Endothelial cell of umbilical vein (primary cell): ENCODE measurements around the gene WDR86. TPM values are rescaled to one million over a fixed set of nuclear protein-coding genes. Genes with fewer than 3 reads are reported as not detected.

Source experiments
- BruUV-seq: library from RNA; stranded (reverse); fragments of 400-500 nt; replicated peaks from 2 replicates; lab custom pipeline; 2021; lab: Mats Ljungman, UMichigan
- CTCF ChIA-PET: fragments of 300-600, 350-600 bp; sonication (Branson Sonifier 250); formaldehyde crosslinking; loops from one replicate; lab custom pipeline; 2021; ENCODE audit warnings: antibody characterized with exemption, inconsistent platforms; lab: Charles Lee
- POLR2A ChIA-PET: fragments of 300-600, 350-600 bp; sonication (Branson Sonifier 250); formaldehyde crosslinking; loops from one replicate; lab custom pipeline; 2021; ENCODE audit warnings: antibody characterized with exemption, inconsistent platforms; lab: Charles Lee
- DNase-seq: peaks from one replicate; pipeline ENCODE4 v3.0.0-alpha.2; 2011; ENCODE audit warnings: low read depth, low spot score
- FAIRE-seq: peaks from 2 replicates; lab custom pipeline; 2011; peaks lifted over from hg19 to GRCh38; lab: Jason Lieb, UNC
- H2AFZ ChIP-seq: 2 replicates; pipeline ENCODE4 v1.6.0; 2012; ENCODE audit warnings: low read depth, low read length, control low read depth, inconsistent platforms
- H3K27ac ChIP-seq: 2 replicates; pipeline ENCODE4 v1.5.1; 2011; ENCODE audit warnings: low read depth, mild to moderate bottlenecking, control low read depth, low read length, moderate library complexity; ENCODE audit not compliant: insufficient read depth
- H3K27me3 ChIP-seq, 2 experiments: 2 replicates each; pipeline versions ENCODE4 v1.6.0 to v1.6.1; 2011; ENCODE audit warnings: low read length in 2 of 2, mixed read lengths in 1 of 2; ENCODE audit not compliant: control insufficient read depth in 2 of 2, insufficient read depth in 2 of 2
- H3K36me3 ChIP-seq, 2 experiments: 2 replicates in 1 of 2; 3 replicates in 1 of 2; pipeline ENCODE4 v1.5.1; 2011; ENCODE audit warnings: low read length in 2 of 2, mild to moderate bottlenecking in 1 of 2, moderate library complexity in 1 of 2; ENCODE audit not compliant: control insufficient read depth in 2 of 2, insufficient read depth in 2 of 2; ENCODE audit errors: extremely low read depth in 1 of 2
- H3K4me1 ChIP-seq: 3 replicates; pipeline ENCODE4 v1.5.1; 2011; ENCODE audit warnings: mild to moderate bottlenecking, low read length; ENCODE audit not compliant: control insufficient read depth, insufficient read depth; ENCODE audit errors: extremely low read depth
- H3K4me2 ChIP-seq: 2 replicates; pipeline ENCODE4 v1.6.1; 2011; ENCODE audit warnings: low read length, control low read depth, mixed read lengths; ENCODE audit not compliant: insufficient read depth
- H3K4me3 ChIP-seq, 3 experiments: fragments of 200-600 bp in 1 of 3; sonication (generic), shearing (Covaris generic) in 1 of 3; replicated peaks in 1 of 3; 2 replicates each; pipeline ENCODE4 v1.5.1; 2011 to 2016; ENCODE audit warnings: control low read depth in 3 of 3, low read length in 3 of 3, mild to moderate bottlenecking in 2 of 3, inconsistent platforms in 1 of 3, low read depth in 1 of 3, moderate library complexity in 1 of 3; ENCODE audit not compliant: insufficient read depth in 1 of 3
- H3K79me2 ChIP-seq: 2 replicates; pipeline ENCODE4 v1.6.0; 2012; ENCODE audit warnings: low read length, inconsistent platforms; ENCODE audit not compliant: control insufficient read depth, insufficient read depth
- H3K9ac ChIP-seq: replicated peaks from 2 replicates; pipeline ENCODE3; 2011; ENCODE audit warnings: low read length, control low read depth; ENCODE audit not compliant: insufficient read depth; ENCODE audit errors: extremely low read depth
- H3K9me1 ChIP-seq: replicated peaks from 3 replicates; pipeline ENCODE4 v1.6.0; 2011; ENCODE audit warnings: mild to moderate bottlenecking, low read length; ENCODE audit not compliant: control insufficient read depth, insufficient read depth; ENCODE audit errors: extremely low read depth
- H3K9me3 ChIP-seq: replicated peaks from 2 replicates; pipeline ENCODE4 v1.5.1; 2012; ENCODE audit warnings: low read length, inconsistent platforms; ENCODE audit not compliant: control insufficient read depth, insufficient read depth
- H4K20me1 ChIP-seq: replicated peaks from 2 replicates; pipeline ENCODE3; 2011; ENCODE audit warnings: mild to moderate bottlenecking, low read length; ENCODE audit not compliant: control insufficient read depth, insufficient read depth; ENCODE audit errors: extremely low read depth
- EZH2 ChIP-seq: IDR thresholded peaks from 2 replicates; pipeline ENCODE4 v1.6.1; 2012; ENCODE audit warnings: borderline replicate concordance, low read depth, mild to moderate bottlenecking, moderate library complexity, low read length, inconsistent platforms; ENCODE audit not compliant: severe bottlenecking
- FOS ChIP-seq: IDR thresholded peaks from 2 replicates; pipeline ENCODE4 v1.6.1; 2011; ENCODE audit warnings: mild to moderate bottlenecking, low read length, moderate library complexity, borderline replicate concordance; ENCODE audit not compliant: insufficient read depth
- GATA2 ChIP-seq: IDR thresholded peaks from 2 replicates; pipeline ENCODE4 v1.7.0; 2011; ENCODE audit warnings: low read depth, mild to moderate bottlenecking, moderate library complexity, mixed read lengths, low read length; ENCODE audit not compliant: insufficient read length, insufficient read depth
- JUN ChIP-seq: IDR thresholded peaks from 2 replicates; pipeline ENCODE4 v1.6.1; 2011; ENCODE audit warnings: borderline replicate concordance, low read depth; ENCODE audit not compliant: insufficient read length, insufficient read depth
- MYC ChIP-seq: IDR thresholded peaks from one replicate; pipeline ENCODE4 v1.6.1; 2011; ENCODE audit warnings: mild to moderate bottlenecking, low read depth, low read length
- POLR2A ChIP-seq: IDR thresholded peaks from 2 replicates; pipeline ENCODE4 v1.6.1; 2012; ENCODE audit warnings: low read depth, mild to moderate bottlenecking, control low read depth, low read length
- POLR2AphosphoS5 ChIP-seq: IDR thresholded peaks from 2 replicates; pipeline ENCODE4 v1.6.1; 2012; ENCODE audit warnings: low read depth, mild to moderate bottlenecking, control low read depth, low read length, moderate library complexity; ENCODE audit not compliant: insufficient read depth
- dilution Hi-C: fragments of 300-500 bp; cut with MboI; formaldehyde crosslinking; loops from one replicate; pipeline ENCODE4 v1.15.0; 2019; ENCODE audit warnings: low sequenced_read_pairs; ENCODE audit not compliant: extremely low pct_ligation_motif_present
- intact Hi-C: fragments of 100-400 bp; cut with micrococcal nuclease; formaldehyde crosslinking; loops from one replicate; pipeline ENCODE4 v1.10.0; 2022
- polyA plus RNA-seq, 4 experiments: library from polyadenylated mRNA; depleted of rRNA in 3 of 4; stranded (reverse) in 3 of 4; unstranded in 1 of 4; fragments of >200 nt; gene quantifications; 2 replicates each; pipeline versions ENCODE4 v1.2.1 to v1.2.3, GENCODE V29; 2011 to 2012; ENCODE audit warnings: missing spikeins in 1 of 4
- total RNA-seq: library from RNA; stranded (reverse); gene quantifications from 2 replicates; pipeline ENCODE4 v1.2.3, GENCODE V29; 2021
- TF ChIP-seq, protein P1 (sequence below): IDR thresholded peaks from 2 replicates; pipeline ENCODE4 v1.6.1; 2011; ENCODE audit not compliant: insufficient read depth, insufficient read length
- TF ChIP-seq, protein P2 (sequence below), 2 donors: IDR thresholded peaks; 1 replicate in 1 of 2; 2 replicates in 1 of 2; pipeline ENCODE4 v1.5.1; 2011; ENCODE audit warnings: low read length in 2 of 2, mild to moderate bottlenecking in 2 of 2, moderate library complexity in 2 of 2, control low read depth in 1 of 2, inconsistent platforms in 1 of 2, low read depth in 1 of 2; ENCODE audit not compliant: insufficient read depth in 1 of 2; ENCODE audit errors: extremely low read depth in 1 of 2

The WDR86 gene
- total and polyA plus RNA-seq, 2 donors (not counting 3 experiments of a cell fraction or from before 2014, with no cell fraction given), result not detected

DNA sequence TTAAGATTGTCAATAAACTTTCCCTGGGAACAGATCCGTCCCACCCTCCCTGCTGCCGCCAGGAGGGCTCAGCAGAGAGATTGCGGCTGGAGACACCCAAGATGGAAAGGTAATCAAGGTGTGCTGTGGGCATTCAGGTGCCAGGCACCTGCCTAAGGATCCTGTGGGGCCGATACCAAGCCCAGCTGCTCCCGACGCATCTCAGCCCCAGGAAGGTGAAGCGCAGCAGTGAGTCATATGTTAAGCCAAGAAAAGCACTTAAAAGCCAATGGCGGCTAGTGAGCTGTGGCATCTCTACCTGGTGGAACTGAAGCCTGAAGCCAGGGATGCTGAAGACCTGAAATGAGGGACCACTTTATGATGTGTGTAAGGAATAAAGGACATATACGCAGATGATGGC, 6.1 kb downstream of the WDR86 start:
- dilution Hi-C loops (no loop called here), intact Hi-C loops (no loop called here)
- Histone ChIP-seq H3K27me3 (peaks cover 5% of the 10 kb centered on the region in 2 experiments), H3K9me1 (no peaks in the 10 kb centered on the region), H3K4me3 (no peak overlapping the region), H3K9me3 (no peaks in the 10 kb centered on the region), H3K36me3 (no peaks in the 10 kb centered on the region), H3K4me1 (no peaks in the 10 kb centered on the region), H3K4me2 (no peak overlapping the region), H3K9ac (no peak overlapping the region), H3K79me2 (no peaks in the 10 kb centered on the region), H2AFZ (no peak overlapping the region), H4K20me1 (no peaks in the 10 kb centered on the region), H3K27ac (no peak overlapping the region)
- TF ChIP-seq GATA2 (no peak), JUN (no peak), POLR2AphosphoS5 (no peak), FOS (no peak), MYC (no peak)
- TF ChIP-seq, protein P1, sequence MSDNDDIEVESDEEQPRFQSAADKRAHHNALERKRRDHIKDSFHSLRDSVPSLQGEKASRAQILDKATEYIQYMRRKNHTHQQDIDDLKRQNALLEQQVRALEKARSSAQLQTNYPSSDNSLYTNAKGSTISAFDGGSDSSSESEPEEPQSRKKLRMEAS, result no peak
- DNase-seq (no peak), FAIRE-seq (no peak)
- ChIA-PET CTCF (no interaction called here), POLR2A (no interaction called here)
- no TSS peak for BruUV-seq

DNA sequence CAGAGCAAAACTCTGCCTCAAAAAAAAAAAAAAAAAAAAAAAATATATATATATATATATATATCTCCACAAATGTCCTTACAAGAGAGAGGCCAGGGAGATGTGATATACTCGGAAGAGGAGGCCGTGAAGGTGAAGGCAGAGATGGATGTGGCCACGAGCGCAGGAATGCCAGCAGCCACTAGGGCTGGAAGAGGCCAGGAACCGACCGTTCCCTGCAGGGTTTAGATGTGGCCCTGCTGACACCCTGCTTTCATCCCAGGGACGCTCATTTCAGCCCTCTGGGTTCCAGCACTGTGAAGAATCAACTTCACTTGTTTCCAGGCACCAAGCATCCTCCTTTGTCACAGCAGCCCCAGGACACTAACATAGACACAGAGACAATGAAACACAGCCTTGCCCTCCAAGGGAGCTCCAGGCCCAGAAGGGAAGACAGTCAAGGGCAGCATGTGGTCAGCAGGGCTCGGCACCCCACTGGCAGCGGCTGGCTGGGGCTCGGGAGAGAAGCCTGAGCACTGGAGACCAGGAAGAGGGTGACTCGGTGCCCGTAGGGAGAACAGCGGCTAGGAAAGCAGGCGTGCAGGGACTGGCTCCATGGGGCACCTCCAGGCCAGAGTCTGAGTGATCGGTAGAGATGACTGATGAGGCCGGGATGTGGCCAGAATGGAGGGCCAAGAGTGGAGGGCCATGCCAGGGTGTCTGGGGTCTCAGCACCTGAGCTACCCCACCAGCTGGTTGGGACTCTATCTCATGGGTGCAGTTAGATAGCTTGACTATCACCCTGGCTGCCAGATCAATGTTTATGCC, 7.6 kb downstream of the WDR86 start:
- no peak overlapping the region for H3K27ac ChIP-seq
- no peaks in the 10 kb centered on the region for H3K9me3 ChIP-seq
- H2AFZ ChIP-seq, result no peak overlapping the region
- POLR2A ChIA-PET, result no interaction called here
- H3K79me2 ChIP-seq, result no peaks in the 10 kb centered on the region
- H3K9ac ChIP-seq, result no peak overlapping the region
- no peaks in the 10 kb centered on the region for H3K36me3 ChIP-seq
- H3K4me1 ChIP-seq, result no peaks in the 10 kb centered on the region
- no peak for FAIRE-seq
- H3K27me3 ChIP-seq, result no peaks in the 10 kb centered on the region
- CTCF ChIA-PET, result interaction anchor here (1.3 kb wide), 1 partner anchor 46 kb away, joined by 3 read pairs; no protein-coding TSS in a partner anchor
- H4K20me1 ChIP-seq, result no peaks in the 10 kb centered on the region
- H3K4me3 ChIP-seq, result no peak overlapping the region
- no TSS peak for BruUV-seq
- no peak for DNase-seq
- dilution Hi-C loops, result no loop called here
- intact Hi-C loops, result no loop called here
- H3K9me1 ChIP-seq, result no peaks in the 10 kb centered on the region
- TF ChIP-seq POLR2A (no peak), JUN (no peak), EZH2 (no peak), MYC (no peak), FOS (no peak)
- TF ChIP-seq, protein P1, result no peak
- TF ChIP-seq, protein P2, sequence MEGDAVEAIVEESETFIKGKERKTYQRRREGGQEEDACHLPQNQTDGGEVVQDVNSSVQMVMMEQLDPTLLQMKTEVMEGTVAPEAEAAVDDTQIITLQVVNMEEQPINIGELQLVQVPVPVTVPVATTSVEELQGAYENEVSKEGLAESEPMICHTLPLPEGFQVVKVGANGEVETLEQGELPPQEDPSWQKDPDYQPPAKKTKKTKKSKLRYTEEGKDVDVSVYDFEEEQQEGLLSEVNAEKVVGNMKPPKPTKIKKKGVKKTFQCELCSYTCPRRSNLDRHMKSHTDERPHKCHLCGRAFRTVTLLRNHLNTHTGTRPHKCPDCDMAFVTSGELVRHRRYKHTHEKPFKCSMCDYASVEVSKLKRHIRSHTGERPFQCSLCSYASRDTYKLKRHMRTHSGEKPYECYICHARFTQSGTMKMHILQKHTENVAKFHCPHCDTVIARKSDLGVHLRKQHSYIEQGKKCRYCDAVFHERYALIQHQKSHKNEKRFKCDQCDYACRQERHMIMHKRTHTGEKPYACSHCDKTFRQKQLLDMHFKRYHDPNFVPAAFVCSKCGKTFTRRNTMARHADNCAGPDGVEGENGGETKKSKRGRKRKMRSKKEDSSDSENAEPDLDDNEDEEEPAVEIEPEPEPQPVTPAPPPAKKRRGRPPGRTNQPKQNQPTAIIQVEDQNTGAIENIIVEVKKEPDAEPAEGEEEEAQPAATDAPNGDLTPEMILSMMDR (IDR thresholded peaks at IDR 0.05; ENCODE audit: extremely low read depth in 1 of 2, insufficient read depth in 1 of 2, low read depth in 1 of 2, low read length in 2 of 2), result no peak
- no peak overlapping the region for H3K4me2 ChIP-seq
